Heart right ventricle (tissue), 16 donors: ENCODE results near the gene ITPR2. TPM values are rescaled to one million over a fixed set of nuclear protein-coding genes. Genes with fewer than 3 reads are reported as not detected.

Source experiments
- ATAC-seq, 8 donors: fragments of 200-7000 bp; cut with Tn5 transposase; one replicate each; pipeline ENCODE4 v1.9.1; 2020; ENCODE audit warnings: mild to moderate bottlenecking in 8 of 8, moderate library complexity in 8 of 8, moderate number of reproducible peaks in 1 of 8
- DNase-seq, 2 donors: peaks; one replicate each; pipeline ENCODE4 v3.0.0-alpha.2; 2020
- H3K27ac ChIP-seq, 10 donors: fragments of 200-600 bp; sonication (generic) in 2 of 10; one replicate each; pipeline versions ENCODE4 v1.5.0 to v1.8.0; 2020 to 2022; ENCODE audit warnings: mild to moderate bottlenecking in 3 of 10
- H3K27me3 ChIP-seq, 7 donors: fragments of 200-600 bp; one replicate each; pipeline ENCODE4 v1.8.0; 2021 to 2022; ENCODE audit warnings: mild to moderate bottlenecking in 2 of 7
- H3K36me3 ChIP-seq, 9 donors: fragments of 200-600 bp; sonication (generic) in 1 of 9; one replicate each; pipeline versions ENCODE4 v1.5.0 to v1.8.0; 2020 to 2022; ENCODE audit warnings: mild to moderate bottlenecking in 2 of 9
- H3K4me1 ChIP-seq, 9 donors: fragments of 200-600 bp; sonication (generic) in 1 of 9; one replicate each; pipeline versions ENCODE4 v1.5.0 to v1.8.0; 2020 to 2022; ENCODE audit warnings: mild to moderate bottlenecking in 4 of 9
- H3K4me3 ChIP-seq, 10 donors: fragments of 200-600 bp; sonication (generic) in 2 of 10; one replicate each; pipeline versions ENCODE4 v1.5.0 to v1.8.0; 2020 to 2022; ENCODE audit warnings: mild to moderate bottlenecking in 7 of 10, moderate library complexity in 2 of 10
- H3K9me3 ChIP-seq, 11 donors: fragments of 200-600 bp in 10 of 11; sonication (generic) in 2 of 11; one replicate each; pipeline versions ENCODE4 v1.5.0 to v1.8.0; 2013 to 2022; ENCODE audit warnings: mild to moderate bottlenecking in 2 of 11, control low read depth in 1 of 11, moderate library complexity in 1 of 11
- WGBS, 2 donors: extraction: QIAGEN DNeasy Blood & Tissue Kit; methylation state at CpG; one replicate each; pipeline ENCODE4 v1.1.7; 2013; ENCODE audit warnings: inconsistent platforms in 1 of 2; 5-methylcytosine and 5-hydroxymethylcytosine counted together
- intact Hi-C, 10 donors: fragments of 100-400 bp; cut with DNase I; formaldehyde crosslinking; loops; one replicate each; pipeline versions ENCODE4 v1.11.1 to v1.14.2; 2022
- polyA plus RNA-seq, 2 donors: library from polyadenylated mRNA; stranded (reverse); fragments of 200-250 nt; gene quantifications; one replicate each; pipeline ENCODE4 v1.2.3, GENCODE V29; 2013
- total RNA-seq, 10 donors: library from RNA; stranded (reverse); fragmentation: NEBNext Ultra II Directional in 3 of 10; extraction: Animal tissue kit (Norgen Biotek cat#: 25700) in 3 of 10; gene quantifications; one replicate each; pipeline versions ENCODE4 v1.2.1 to v1.2.4, GENCODE V29; 2021 to 2023
- TF ChIP-seq, protein P1 (sequence below), 9 donors: fragments of 200-600 bp; sonication (generic) in 2 of 9; IDR thresholded peaks; one replicate each; pipeline versions ENCODE4 v1.5.0 to v1.8.0; 2021 to 2022; ENCODE audit warnings: antibody characterized with exemption in 9 of 9, mild to moderate bottlenecking in 5 of 9, moderate library complexity in 1 of 9
- donor health status: Arrhythmogenic right ventricular cardiomyopathy.
- donor health status: ischemic (EF 13 %, LVEDD 7.1; RV severe dilation, severe dysfunction).
- donor health status: healthy with polysubstance abuse.
- donor health status: DM: no; HTN: yes; CAD: no.
- donor health status: DM: no; HTN: no; CAD: no.
- donor health status: ischemic (EF 25% LVEDD 6.9; RV normal size, moderate dysfunction).
- donor health status: ischemic (EF 25% LVEDD 5.7; RV mildly dilated, moderate dysfunction).
- donor health status: healthy.
- donor health status: DM: yes; HTN: yes; CAD: no.
- donor health status: Ischemic cardiomyopathy.
- donor health status: ischemic (EF 35%, LVEDD 5.7; RV mildly dilated, moderate dysfunction).
- donor health status: nonischemic (EF 11% LVEDD 7.7; RV severe dilation, severe dysfunction).
- donor health status: DM: yes; HTN: yes; CAD: no.
- donor health status: PGD.
- donor health status: ischemic (EF 29% LVEDD 5.4; RV normal size, mild dysfunction).
- donor health status: nonischemic (EF 23%, LVEDD 6.1; RV moderate dilation, normal function).

ITPR2 gene
- total and polyA plus RNA-seq, 12 donors, result 2.0 to 18.9 (median 14.3) TPM

DNA sequence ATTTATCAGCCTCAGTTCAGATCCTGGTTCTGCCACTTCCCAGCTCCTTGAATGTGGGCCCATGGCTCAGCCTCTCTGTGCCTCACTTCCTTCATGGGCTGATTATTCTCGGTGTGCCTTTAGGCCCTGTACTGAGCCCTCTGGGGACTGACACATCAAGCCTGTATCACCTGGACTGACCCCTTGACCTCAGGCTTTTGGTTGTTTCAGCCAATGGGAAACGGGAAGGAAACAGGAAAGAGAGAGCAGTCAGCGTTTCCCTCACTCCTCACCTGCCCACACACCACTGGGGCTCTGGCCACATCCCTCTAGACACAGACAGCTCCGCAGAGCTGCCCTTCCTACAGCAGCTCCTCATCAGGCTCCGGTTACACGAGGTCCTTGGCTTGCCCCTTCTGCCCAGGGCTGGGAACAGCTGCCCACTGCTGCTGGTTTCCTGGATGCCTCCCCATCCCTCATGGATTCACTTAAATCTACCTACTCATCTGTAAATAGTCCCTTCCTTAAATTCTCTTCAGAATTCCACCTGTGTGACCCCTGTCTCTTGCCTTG, 37.0 kb upstream of the ITPR2 start:
- TF ChIP-seq, protein P1, sequence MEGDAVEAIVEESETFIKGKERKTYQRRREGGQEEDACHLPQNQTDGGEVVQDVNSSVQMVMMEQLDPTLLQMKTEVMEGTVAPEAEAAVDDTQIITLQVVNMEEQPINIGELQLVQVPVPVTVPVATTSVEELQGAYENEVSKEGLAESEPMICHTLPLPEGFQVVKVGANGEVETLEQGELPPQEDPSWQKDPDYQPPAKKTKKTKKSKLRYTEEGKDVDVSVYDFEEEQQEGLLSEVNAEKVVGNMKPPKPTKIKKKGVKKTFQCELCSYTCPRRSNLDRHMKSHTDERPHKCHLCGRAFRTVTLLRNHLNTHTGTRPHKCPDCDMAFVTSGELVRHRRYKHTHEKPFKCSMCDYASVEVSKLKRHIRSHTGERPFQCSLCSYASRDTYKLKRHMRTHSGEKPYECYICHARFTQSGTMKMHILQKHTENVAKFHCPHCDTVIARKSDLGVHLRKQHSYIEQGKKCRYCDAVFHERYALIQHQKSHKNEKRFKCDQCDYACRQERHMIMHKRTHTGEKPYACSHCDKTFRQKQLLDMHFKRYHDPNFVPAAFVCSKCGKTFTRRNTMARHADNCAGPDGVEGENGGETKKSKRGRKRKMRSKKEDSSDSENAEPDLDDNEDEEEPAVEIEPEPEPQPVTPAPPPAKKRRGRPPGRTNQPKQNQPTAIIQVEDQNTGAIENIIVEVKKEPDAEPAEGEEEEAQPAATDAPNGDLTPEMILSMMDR (IDR thresholded peaks at IDR 0.05), result no peak
- WGBS, 2 donors, result 53 to 64% methylated on average over 6 of the region's 6 CpGs
- intact Hi-C loops, result no loop called here
- DNase-seq (no peak), ATAC-seq (peak in 7 of 8 donors; percentile 25 to 42 (median 38))
- Histone ChIP-seq H3K4me3 (no peak overlapping the region), H3K4me1 (peaks cover 0 to 45% (median 26%) of the 10 kb centered on the region in 9 donors), H3K27me3 (no peaks in the 10 kb centered on the region), H3K27ac (peak overlapping the region in 6 of 10 donors; percentile 1 to 51 (median 30)), H3K36me3 (no peaks in the 10 kb centered on the region), H3K9me3 (no peaks in the 10 kb centered on the region)

DNA sequence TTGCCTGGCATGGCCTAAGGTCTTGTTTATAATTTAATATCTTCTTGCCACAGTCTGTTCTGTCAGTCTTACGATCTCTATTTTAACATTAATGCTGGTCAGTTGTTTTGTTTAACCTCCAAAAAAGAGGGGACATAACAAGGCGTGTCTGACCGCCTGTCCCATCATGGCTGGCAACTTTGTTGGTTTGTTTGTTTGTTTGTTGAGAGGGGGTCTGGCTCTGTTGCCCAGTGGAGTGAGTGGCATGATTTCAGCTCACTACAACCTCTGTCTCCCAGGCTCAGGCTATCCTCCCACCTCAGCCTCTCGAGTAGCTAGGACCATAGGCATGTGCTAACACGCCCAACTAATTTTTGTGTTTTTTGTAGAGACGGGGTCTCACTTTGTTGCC, 36.1 kb upstream of the ITPR2 start:
- TF ChIP-seq, protein P1 (IDR thresholded peaks at IDR 0.05), result no peak
- ATAC-seq (no peak), DNase-seq (no peak)
- 96 to 98% methylated on average over 6 of the region's 6 CpGs for WGBS, 2 donors
- Histone ChIP-seq H3K27ac (no peak overlapping the region), H3K4me1 (peaks cover 0 to 36% (median 21%) of the 10 kb centered on the region in 9 donors), H3K4me3 (no peak overlapping the region), H3K27me3 (no peaks in the 10 kb centered on the region), H3K9me3 (no peaks in the 10 kb centered on the region), H3K36me3 (no peaks in the 10 kb centered on the region)
- intact Hi-C loops, result no loop called here

DNA sequence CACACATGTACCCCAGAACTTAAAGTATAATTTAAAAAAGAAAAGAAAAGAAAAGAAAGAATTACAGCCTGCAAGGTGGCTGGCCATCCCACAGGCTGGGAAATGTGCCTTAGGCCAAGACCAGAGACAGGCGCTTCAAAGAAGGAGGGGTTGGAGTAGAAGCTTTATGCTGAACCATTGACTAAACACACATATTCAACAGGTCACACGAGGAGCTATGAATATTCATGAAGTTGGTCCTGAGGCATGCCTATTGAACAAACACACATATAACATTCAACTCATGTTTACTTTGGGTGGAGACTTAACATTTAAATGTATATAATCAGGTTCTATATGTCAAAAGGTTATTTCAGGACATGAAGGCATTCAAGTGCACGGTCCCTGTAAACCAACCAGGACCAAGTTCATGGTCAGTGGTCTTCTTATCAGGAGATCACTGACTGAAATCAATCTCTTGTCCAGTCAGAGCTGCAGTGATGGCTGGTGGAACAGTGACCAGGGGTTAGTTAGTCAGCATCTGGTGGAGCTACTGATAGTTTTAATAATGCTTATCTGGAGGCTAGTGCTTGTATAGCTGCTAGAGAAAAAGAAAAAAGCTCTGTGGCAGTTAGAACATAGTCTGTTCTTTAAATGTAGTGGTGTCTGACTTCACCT, 35.6 kb upstream of the ITPR2 start:
- no peak overlapping the region for H3K4me3 ChIP-seq
- 95% methylated on average over 3 of the region's 3 CpGs for WGBS, 2 donors
- H3K4me1 ChIP-seq, result peaks cover 0 to 35% (median 20%) of the 10 kb centered on the region in 9 donors
- TF ChIP-seq, protein P1 (IDR thresholded peaks at IDR 0.05), result no peak
- H3K27ac ChIP-seq, result no peak overlapping the region
- H3K36me3 ChIP-seq, result no peaks in the 10 kb centered on the region
- H3K9me3 ChIP-seq, result no peaks in the 10 kb centered on the region
- DNase-seq (no peak), ATAC-seq (no peak)
- H3K27me3 ChIP-seq, result no peaks in the 10 kb centered on the region
- intact Hi-C loops, result no loop called here

DNA sequence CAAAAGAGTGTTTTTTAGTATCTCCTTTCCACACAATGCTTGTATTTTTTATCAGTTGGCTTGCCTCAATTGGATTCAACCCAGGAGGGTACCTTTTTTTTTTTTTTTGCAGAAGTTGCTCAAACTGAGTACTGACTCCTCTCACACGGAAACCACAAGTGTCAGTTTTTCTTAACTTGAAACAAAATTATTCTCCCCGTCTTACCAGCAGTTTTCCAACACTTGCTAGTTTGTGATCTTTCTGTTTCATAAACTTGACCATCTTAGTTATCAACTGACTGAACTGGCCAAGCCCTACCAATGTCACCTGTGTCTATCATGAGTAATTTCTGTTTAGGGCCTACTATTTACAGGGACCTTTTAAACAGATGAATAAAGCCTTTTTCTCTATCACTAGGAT, 34.1 kb upstream of the ITPR2 start:
- ATAC-seq, result no peak
- Histone ChIP-seq H3K27ac (no peak overlapping the region), H3K4me3 (no peak overlapping the region), H3K4me1 (peaks cover 0 to 28% (median 20%) of the 10 kb centered on the region in 9 donors), H3K9me3 (no peaks in the 10 kb centered on the region), H3K27me3 (no peaks in the 10 kb centered on the region), H3K36me3 (no peaks in the 10 kb centered on the region)
- TF ChIP-seq, protein P1 (IDR thresholded peaks at IDR 0.05), result no peak
- 79 to 88% methylated on average over 2 of the region's 2 CpGs for WGBS, 2 donors
- no peak for DNase-seq
- intact Hi-C loops, result no loop called here
